Activated CD8-positive, alpha-beta memory T cell treated with anti-CD3 and anti-CD28 coated beads, Interleukin-2, amount 50 U/mL, for 24 hours (primary cell): ENCODE results near the gene ZNF521.

ENCODE experiments used
- DNase-seq: peaks from one replicate; pipeline ENCODE4 v3.0.0-alpha.2; 2020; ENCODE audit errors: extremely low read depth

Gene ZNF521

DNA sequence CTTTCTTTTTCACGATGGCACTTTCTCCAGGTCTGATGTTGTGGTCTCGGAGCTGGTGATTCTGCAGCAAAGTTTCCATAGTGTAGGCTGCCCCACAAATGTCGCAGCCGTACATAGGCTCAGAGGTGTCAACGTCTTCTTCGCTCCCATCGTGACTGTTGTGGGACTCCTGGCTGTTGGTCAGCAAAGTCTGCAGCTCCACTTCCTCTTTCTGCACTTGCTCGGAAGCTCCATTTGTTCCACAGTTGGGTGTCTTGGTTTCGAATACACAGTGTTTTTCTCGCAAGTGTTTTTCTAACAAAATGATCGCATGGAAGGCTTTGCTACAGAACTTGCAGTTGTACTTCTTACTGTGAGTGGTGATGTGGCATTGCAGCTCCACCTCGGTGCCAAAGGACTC is 126.8 kb downstream of the ZNF521 start:
- DNase-seq, result no peak

DNA sequence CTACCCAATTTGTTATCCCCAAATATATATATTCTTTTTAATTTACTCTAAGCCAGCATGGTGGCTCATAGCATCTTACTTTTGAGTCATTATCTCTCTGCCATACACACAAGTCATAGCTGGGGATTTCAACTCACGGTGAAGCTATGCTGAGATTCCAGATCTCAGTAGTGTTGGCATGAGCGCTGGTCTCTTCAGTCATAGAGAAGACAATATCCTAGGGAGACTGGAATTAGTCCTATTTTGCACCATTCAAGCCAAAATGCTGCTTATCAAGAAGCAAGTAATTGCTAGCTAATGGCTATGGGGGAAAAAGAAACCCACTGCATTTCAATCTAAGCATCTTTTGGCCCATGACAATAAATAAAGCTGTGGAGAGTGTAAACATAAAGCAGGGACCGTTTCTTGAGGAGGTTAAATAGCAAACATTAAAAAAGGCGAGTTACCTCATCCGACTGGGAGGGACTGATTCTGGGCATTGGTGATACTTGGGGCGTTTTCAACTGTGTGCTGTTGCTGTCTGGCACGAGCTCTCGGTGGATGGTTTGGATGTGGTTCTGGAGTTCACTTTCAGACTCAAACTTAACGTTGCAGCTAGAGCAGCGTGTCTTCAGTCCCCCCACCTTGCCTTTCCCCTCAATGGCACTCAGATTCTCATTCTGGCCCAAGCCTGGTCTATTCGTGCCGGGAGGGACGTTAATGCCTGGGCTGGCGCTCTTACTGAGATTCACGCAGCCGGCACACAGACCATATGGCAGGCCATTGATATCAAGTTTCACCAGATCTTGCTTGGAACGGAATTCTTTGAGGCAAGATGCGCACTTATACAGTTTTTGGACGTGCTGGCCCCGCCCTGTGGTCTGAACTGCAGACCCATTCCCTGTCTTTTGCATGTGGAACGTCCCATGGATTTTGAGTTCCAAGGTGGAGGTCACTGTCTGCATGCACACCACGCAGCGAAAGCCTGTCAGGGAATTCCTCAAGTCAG is 127.8 kb downstream of the ZNF521 start:
- DNase-seq, result no peak

DNA sequence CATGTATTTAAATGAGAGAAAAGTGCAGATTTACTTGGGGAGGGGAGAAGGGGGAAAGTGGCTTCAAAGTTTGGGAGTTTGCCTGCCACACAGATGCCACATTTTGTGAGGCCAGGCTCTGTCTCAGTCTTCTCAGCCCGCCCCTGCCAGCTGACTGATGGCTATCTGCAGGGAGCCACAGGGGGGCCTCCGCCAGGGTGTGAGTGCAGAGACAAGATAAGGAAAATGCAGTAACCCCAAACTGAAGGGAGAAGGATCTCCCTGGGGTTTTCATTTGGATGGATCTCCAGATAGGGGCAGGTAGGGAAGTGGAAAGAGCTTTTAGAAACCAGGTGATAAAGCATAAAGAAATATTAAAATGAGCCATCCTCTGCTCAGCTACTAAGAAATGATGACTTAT is 128.8 kb downstream of the ZNF521 start:
- DNase-seq, result no peak

DNA sequence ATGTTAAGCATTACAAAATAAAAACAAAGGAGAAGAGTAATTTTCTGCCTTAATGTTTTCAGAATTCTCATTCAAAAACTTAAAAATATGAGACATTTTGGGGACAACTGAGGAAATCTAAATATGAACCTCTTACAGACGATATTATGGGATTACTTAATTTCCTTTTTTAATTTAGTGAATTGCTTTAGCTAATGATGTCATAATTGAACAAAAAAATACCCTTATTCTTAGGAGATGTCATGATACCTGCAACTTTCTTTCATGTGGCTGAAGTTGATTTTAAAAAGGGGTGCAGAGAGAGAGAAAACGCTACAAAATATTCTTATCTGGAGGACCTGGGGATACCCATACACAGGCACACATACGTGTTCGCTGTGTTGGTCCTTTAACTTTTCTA is 129.3 kb downstream of the ZNF521 start:
- no peak for DNase-seq

DNA sequence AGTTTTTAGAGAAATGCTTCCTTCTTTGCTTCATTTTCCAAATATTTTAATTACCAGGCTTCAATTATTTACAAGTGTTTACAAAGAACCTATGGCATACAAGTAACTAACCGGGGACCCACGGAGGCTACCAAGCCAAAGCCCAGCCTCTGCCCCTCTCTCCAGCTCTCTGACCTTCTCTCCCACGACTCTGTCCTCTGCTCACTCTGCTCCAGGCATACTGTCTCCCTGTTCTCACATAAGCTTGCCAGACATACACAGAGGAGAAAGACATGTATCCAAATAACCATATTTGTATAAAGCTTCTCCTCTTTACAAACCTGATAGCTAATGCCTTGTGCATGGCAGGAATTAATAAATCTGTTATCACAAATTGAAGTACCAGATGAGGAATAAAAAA is 141.3 kb downstream of the ZNF521 start:
- DNase-seq, result no peak

DNA sequence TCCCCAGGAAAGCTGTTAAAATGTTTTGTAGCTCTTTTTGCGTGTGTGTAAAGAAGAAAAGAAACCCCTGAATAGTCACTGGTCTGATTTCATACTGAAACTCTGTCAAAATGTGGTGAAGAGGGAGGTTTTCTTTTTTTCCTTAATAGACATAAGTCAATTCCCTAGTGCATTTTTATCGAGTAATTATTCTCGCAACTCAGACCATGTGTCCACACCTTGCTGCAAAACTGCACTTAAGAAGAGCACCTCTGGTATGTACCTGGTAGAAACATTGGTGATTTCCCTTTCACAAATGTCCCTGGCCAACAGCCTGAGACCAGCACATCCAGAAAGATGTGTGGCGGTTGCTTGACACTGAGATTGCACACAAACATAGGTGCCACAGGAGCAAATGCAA is 159.9 kb downstream of the ZNF521 start:
- no peak for DNase-seq

DNA sequence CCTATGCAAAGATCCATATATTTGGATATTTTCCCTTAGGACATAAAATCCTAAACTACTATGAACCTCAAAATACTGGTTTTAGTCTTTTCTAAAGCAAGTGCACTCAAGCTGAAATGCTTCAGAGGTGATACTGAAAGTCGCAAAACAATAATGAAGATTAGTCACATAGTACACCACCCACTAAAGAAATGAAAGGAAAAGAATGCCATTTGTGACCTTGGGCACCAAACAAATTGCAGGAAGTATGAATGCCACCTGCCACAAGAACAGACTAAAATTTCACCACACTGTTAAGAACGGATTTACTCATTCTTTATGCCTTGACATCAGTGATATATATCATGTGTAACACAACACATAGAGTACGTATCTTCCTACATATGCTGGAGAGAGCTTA is 161.5 kb downstream of the ZNF521 start:
- DNase-seq, result no peak

DNA sequence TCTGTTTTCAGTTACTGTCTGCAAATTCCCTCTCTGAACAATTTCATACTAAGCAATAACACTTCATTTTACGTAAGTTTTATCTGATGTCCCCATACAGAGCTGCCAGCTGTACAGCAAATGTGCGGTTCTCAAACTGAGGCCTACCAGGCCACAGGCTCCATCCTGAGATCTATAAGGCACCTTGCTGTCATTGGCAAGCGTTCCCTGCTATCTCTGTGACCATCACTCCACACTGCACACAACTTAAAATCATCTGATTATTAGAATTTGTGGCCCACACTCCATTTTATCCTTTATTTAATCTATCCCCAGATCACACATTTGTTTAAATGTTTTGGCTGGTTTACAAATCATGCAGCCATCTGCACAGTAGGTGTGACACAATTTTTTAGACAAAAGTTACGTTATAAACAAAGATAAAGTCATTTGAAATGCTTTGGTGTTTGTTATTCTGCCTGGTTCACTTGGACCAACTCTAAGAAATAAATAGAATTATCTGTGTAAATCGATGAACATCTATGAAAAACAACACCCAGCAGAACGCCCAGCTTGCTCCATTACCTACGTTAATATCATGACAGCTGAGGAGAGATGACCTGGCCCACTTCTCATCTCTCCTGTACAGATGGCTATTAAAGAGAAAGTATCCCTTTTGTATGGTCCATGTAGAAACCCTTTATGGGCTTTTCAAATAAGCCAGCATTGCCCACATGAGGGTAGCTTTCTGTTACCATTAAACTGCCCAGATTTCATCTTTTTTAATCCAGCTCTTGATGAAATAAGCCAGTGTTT is 162.4 kb downstream of the ZNF521 start:
- no peak for DNase-seq

DNA sequence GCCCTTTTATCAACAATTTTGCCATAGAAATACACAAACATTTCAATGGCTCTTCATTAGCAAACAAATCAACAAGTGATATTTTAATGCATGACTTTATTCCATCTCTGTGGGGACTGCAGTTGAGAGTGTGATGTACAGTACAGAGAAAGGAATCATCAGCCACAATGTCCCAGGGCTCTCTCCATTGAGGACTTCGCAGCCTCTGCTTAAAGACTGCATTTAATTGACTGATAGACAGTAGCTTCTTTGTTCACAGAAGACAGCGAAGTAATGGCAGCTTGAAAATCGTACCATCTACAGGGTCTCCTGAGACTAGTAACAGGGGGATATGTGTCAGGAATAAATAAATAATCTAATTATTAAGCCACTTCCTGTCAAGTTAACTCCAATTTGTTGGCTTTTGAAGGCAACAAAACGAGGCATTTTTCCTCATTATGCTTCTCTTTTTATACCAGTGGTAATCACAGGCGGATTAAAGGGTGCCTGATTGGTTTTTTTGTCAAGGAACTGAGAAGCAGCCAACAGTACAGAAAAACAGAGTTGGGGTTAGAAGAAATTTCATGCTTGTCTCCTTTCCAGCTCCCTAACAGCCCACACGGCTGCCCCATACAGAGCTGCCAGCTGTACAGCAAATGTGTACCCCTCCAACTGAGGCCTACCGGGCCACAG is 164.3 kb downstream of the ZNF521 start:
- no peak for DNase-seq

DNA sequence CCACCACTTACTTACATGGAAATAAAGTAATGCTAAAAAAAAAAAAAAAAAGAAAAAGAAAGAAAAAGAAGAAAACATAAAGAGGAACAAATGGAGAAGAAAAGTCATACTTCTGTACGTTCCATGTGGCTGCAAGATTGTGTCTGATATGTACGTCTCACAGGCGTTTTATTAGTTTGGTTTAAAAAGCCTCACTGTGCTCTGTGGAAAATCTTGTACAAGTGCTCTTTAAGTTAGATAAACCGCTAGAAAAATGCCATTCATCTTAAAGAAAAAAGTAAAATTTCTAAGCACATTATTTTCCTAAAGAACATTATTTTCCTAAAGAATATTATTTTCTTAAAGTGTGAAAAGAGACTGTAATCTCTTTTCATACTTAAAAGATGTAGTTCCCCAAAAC is 165.1 kb downstream of the ZNF521 start:
- no peak for DNase-seq

DNA sequence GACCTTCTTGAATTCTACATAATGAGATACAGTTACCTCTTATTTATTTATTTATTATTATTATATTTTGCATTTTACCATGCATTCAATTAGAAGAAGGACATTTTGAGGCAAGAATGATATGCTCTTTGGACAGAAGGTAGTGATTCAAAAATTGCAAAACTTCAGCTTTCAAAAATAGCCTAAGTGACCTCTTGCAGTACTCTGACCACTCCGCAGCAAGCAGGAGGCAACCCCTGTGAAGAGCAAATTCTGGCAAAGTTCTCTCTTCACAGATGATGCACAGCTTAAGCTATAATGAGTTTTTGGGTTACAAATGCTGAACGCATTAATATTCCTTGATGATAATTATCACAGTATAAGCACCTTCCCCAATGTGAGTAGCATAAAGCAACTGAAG is 170.0 kb downstream of the ZNF521 start:
- no peak for DNase-seq

DNA sequence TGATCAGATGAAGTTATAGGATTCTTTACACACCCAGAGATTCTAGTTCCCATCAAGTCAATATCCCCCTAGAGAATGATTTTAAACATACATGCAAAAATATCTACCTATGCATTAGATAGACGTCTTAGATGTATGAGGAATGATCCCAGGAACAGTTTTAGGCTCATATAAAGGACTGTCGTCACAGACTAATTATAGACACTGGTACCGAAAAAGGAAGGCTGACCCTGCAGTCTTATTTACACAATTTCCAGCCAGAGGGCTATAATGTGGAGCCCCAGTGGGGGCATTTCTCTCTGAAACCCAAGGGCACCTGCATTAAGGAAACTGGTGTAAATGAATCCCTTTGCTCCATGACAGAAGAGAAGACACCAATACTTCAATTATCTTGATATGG is 170.4 kb downstream of the ZNF521 start:
- no peak for DNase-seq

DNA sequence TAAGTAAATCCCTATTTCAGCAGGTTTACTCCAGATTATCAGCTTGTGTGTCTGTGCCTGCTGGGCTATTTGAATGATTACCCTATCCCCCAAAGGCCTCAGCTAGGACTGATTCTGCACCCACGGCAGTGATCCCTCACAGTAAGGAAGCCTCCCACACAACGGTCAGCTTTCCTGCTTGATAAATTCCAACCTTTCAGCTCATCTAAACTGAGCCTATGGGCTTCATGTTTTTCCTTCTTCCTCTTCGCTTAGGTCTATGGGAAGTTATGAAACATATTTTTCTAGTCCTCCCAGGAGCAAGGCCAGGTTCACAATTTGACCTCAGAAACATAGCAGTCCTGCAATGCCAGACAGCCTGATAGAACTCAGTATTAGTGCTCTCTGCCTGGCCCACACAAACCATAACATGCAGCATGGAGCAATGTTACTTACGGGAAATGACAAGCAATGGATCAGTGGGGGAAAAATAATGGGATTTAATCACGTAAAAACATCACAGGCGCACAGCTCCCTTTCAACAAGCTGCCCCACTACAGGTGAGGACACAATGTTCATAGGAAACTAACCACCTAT is 170.9 kb downstream of the ZNF521 start:
- DNase-seq, result no peak

DNA sequence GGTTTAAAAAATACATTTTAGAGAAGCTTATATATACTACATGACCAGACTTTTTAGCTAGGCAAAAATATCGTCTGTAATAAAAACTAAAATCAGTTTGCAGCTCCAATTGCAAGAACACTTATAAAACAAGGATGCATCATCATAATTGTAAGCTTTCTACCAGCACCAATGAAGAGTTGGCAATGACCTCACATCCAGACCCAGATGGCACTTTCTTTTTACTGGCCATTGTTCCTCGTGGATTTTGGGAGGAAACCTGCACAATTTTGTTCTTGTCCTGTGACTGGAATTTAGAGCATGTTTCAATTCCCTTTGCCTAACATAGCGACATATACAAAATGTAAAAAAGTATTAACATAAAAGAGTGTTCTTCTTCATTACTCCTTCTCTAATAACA is 174.3 kb downstream of the ZNF521 start:
- no peak for DNase-seq

DNA sequence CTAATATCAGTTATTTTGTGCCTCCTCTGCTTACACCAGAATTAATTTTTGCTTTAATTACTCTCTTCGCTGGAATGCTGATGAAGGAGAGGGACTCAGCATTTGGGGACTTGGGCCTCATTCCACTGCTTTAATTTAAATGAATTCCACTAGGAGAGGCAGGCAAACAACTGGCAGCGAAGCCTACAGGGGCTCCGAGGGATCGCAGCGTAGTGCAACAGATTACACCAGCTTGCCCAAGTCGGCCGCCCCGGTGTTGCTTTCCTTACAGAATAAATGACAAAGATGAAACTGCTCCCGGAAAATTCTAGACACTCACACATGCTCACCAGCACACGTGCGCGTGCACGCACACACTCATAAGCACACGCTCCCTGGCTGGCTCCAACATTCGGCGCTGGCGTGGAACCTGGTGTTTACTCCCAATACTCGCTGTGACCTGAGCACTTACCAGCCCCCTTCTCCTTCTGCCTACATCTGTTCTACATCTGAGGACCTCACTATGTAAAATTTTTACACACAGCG is 175.4 kb downstream of the ZNF521 start:
- no peak for DNase-seq

DNA sequence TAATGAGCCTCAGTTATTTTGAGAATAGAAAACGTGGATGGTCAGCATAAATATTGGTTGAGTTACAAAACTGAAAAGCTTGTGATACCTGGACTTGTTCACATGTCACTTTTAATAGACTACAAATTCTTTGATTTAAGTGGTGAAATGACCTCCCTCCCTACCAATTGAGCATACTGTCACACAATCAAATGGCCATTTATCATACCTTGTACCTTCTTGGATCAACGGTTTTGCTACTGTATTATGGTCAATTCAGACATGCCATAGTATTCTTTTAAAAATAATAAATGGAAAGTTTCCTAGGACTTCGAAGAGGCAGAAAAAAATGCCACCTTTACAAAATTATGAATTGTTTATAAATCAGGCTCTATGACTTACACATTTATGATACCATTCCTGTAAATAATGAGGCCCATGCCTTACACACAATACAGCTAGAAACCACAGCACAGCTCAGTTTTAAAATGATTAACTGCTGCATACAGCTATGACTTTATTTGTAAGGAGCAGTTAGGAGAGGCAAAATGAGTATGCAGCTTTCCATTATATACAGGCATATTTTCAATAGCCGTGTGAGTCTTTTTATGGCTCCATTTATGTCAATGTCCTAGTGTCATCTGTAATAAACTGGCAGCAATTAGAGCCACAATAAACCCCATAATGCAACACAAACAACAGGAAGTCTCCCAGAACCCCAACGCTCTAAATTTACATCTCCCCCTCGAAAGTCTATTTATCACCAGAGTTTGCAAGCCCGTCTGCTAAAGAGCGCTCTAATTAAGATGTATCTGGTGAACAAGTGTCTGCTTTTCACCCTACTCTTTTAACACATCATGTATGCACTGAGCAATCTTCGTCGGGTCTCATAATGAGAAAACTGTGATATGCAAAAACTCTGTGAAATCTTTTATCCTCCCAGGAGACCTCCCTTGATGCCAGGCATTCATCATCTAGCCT is 176.1 kb downstream of the ZNF521 start:
- no peak for DNase-seq

DNA sequence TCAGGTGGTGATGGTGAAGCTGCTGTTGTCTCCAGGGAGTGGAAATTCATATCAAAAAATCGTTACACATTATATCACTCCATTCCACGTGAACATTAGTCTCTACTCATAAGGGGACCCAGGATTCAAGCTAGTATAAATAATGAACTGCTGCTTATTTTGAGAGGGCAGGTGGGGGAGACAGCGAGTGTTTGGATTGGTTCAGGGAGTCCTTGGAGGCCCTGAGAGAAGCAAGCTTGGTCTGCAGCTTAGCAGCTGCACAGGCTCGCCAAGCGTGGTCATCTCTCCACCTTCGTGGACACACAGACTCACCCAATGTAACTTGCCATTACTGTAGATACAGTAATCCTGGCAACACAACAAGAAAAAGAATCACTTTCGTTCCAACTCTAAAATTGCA is 177.6 kb downstream of the ZNF521 start:
- DNase-seq, result no peak

DNA sequence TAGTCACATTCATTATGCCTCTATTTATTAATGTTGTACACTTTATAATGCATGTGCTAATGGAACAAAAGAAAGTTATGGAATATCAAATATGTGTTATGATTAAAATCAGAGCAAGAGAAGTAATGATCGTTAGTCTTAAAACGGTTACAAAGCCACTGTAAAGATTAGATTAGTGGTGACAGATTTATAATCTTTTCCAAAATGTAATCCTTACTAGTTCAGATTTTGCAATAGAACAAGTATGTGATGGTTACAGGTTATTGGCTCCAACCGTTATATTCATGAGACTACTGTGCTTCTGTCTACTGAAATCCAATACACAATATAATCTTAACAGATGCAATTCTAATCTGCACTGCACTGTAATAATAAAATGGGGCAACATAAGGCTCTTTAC is 180.6 kb downstream of the ZNF521 start:
- DNase-seq, result no peak

DNA sequence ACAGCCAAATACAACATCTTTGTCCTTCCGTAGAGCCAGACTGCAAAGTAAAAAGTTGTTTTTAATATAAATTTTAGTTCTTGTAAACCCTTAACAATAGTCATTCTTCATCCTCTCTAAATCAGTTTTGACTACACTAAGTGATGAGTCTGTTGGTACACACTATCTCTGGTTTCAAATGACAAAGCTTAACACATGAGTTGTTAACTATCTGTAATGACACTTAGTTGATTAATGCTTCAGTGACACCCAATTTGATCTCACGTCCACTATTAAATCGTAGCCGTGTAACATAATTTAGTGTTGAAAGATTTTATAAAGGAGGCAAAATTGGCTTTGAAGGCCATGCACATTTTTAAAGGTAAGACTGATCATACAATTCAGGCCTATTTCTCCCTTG is 181.6 kb downstream of the ZNF521 start:
- DNase-seq, result no peak

DNA sequence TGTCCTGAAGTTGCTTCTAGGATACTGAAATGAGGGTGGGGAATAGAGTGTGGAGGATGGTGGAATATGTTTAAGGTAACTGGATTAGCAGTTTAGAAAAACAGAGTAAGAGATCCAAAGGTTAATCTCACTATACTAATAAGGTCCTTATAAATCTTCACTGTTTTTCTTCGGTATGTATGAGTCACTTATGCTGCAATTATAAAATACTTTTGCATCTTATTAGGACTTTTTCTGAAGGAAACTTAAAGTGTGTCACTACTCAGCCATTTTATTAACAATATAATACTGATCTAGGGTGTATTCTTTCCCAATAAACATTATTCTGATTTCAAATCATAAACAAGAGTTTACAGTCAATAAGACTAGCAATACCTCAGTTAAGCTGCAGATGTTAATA is 182.3 kb downstream of the ZNF521 start:
- no peak for DNase-seq
